HG02571 (cell line): ENCODE results near the gene KDM2A.
A peak's percentile ranks its signal among the peaks of the same experiment; 100 is the strongest.

Source experiments
- ATAC-seq: cut with Tn5 transposase; IDR thresholded peaks from one replicate; pipeline ENCODE4 v1.9.1; 2021; ENCODE audit warnings: mild to moderate bottlenecking, moderate library complexity; ENCODE audit not compliant: unreplicated experiment

The KDM2A gene

DNA sequence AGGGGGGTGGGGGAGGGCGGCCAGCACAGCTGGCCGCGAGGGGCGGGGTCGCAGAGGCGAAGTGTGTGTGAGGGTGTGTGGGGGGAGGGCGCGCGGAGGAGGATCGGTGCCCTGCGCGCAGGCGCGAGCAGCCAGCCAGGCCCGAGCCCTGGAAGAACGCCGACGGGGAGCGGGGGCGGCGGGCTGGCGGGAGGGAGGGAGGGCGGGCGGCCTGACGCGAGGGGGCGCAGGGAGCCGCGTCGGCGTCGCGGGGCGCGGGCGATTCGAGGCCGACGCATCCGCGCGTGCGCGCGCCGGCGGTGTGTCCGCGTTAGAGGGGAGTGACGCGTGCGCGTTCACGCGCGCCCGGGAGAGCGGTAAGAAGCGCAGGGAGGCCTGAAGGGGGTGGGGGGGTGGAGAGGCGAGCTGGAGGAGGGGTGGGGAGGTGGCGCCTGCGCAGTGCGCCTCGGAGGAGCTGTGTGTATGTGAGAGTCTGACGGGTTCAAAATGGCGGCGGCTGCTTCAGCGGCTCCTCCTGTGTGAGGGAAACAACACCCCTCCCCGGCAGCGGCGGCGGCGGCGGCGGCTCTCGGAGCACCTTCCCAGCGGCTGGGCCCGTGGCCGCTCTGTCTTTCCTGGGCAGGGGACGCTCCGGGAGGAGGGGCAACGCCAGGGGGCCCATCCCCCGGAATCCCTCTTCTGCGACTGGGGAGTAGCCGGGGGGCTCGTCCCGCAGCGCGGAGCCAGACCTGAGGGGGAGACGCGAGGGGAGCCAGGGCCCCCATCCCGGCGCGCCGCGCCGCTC is at the start of gene KDM2A:
KDM2A (plus strand) TSS at position 463 of the 784 bp plus-strand sequence. CDS start 2,054 bp downstream, outside the sequence.
- peak; percentile 72 for ATAC-seq

DNA sequence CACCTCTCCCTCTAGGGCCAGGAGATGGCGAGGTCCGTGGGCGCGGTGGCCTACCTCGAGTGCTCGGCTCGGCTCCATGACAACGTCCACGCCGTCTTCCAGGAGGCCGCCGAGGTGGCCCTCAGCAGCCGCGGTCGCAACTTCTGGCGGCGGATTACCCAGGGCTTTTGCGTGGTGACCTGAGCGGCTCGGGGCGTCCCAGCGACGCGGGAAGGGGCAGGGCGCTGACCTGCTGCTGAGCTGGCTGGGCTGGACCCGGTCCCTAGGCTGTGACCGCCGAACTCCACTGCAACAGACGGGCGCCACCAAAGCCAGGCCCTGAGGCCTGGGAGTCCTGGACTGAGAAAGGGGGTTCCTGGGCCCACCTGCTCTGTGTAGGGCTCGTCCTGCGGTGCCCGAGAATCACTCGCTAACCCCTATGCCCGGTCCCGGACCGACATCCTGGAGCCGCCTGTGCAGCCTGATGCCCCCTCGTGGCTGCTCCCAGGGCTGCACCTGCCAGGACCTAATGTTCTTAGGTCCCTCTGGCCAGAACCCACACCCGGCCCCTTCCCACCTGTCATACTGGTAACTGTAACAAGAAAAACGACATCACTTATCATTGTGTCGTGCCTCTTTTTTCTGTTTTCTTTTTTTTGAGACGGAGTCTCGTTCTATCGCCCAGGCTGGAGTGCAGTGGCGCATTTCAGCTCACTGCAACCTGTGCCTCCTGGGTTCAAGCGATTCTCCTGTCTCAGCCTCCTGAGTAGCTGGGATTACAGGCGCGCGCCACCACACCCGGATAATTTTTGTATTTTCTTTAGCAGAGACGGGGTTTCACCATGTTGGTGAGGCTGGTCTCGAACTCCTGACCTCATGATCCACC is 47.4 kb upstream of the KDM2A start:
- ATAC-seq, result no peak

- no peak for ATAC-seq
These were observed 46.8 kb upstream of the KDM2A start for GRCh38 chr11:67072295-67072694.

- ATAC-seq, result no peak
These were observed 45.2 kb upstream of the KDM2A start for GRCh38 chr11:67073908-67074307.

GRCh38 chr11:67076202-67076601 is 42.9 kb upstream of the KDM2A start:
- ATAC-seq, result no peak

- no peak for ATAC-seq
These were observed 39.9 kb upstream of the KDM2A start for GRCh38 chr11:67079065-67079705.

DNA sequence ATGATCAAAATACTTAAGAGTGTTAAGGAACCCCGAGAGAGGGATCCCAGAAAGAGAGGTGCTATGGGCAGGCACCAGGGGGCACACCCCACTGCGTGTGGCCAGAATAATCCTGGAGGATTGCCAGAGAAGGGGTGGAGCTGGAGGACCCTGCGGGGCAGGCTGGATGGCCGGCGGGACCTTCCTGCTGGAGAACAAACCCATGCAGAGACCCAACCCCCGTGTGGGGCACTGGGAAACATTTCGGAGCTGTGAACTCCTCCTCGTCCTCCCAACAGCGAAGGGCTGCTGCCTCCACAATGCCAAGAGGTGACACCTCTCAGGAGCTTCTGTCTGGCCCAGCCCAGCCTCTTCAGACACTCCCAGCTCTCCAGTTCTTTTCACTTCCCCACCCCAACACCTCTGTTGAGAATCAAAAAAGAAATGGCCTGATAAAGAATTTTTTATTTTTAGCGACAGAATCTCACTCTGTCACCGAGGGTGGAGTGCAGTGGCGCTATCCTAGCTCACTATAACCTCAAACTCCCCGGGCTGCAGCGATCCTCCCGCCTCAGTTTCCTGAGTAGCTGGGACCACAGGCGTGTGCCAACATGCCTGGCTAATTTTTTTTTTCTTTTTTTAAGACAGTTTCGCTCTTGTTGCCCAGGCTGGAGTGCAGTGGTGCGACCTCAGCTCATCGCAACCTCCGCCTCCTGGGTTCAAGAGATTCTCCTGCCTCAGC is 36.8 kb upstream of the KDM2A start:
- no peak for ATAC-seq

GRCh38 chr11:67083786-67084366 is 35.2 kb upstream of the KDM2A start:
- ATAC-seq, result no peak

GRCh38 chr11:67085617-67086016 is 33.4 kb upstream of the KDM2A start:
- no peak for ATAC-seq

DNA sequence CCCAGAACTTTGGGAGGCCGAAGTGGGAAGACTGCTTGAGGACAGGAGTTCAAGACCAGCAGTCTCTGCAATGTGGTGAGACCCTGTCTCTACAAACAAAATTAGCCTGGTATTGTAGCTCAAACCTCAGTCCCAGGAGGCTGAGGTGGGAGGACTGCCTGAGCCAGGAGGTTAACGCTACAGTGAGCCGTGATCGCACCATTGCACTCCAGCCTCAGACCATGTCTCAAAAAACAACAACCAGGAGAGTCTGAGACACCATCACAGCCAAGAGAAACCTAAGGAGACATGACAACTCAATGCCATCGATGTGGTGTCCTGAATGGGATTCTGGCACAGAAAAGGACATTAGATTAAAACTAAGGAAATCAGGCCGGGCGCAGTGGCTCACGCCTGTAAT is 28.3 kb upstream of the KDM2A start:
- no peak for ATAC-seq

- ATAC-seq, result no peak
These were observed 23.9 kb upstream of the KDM2A start for GRCh38 chr11:67095214-67095507.

- no peak for ATAC-seq
These were observed 20.1 kb upstream of the KDM2A start for GRCh38 chr11:67098799-67099429.

- peak; percentile 56 for ATAC-seq
These were observed 19.2 kb upstream of the KDM2A start for GRCh38 chr11:67099831-67100324.

GRCh38 chr11:67102664-67103063 is 16.4 kb upstream of the KDM2A start:
- no peak for ATAC-seq

DNA sequence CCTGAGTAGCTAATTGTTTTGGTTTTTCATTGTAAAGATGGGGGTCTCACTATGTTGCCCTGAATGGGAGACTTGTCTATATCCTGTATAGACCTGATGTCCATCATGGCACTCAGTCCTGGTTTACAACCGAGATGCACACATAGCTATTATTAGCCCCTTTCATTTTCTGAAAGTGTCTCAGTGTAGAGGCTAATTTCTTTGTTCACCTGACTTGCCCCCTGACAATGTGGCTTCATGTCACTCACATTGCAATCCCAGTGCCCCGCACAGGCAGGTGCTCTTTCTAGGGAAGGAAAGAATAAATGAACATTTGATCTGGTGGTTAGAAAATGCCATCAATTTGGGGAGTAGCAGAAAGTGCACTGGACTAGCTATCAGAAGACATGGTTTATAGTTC is 13.1 kb upstream of the KDM2A start:
- no peak for ATAC-seq

DNA sequence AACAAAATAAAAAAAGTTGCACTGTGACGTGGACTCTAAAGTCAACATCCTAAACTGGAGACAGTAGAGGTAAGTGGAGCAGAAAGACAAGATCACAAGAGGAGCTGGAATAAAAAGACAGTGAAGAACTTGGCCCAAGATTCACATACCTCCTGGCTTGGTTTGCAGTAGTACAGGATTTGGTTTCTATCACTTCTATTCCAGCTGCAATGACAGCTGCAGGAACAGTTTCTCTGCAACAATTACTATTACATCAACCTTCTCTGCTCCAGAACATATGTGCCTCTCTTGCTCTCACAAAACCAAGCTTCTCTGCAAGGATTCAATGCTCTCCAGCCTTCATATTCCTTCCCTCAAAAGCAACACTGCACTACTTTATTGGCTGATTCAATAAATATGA is 7.8 kb upstream of the KDM2A start:
- no peak for ATAC-seq

GRCh38 chr11:67113231-67113721 is 5.8 kb upstream of the KDM2A start:
- ATAC-seq, result peak; percentile 66

GRCh38 chr11:67114275-67114896 is 4.7 kb upstream of the KDM2A start:
- no peak for ATAC-seq

DNA sequence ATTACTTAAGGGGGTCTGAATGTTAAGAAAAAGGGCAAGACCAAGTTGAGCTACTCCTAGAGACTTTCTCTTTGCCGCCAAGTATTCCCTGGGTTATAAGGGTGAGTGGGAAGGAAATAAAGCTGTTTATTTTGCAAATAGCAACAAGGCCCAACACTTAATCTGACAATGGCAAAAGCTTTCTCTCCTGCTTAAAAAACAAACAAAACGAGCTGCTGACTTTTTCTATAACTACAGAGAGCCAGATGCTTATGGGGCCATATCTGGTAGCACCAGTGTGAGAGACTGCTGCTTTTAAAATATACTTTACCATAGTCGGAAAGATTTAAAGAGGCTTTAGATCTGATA is 2.3 kb upstream of the KDM2A start:
- ATAC-seq, result no peak

GRCh38 chr11:67117176-67117575 is 1.9 kb upstream of the KDM2A start:
- ATAC-seq, result no peak
